Kidney (tissue), 14 donors: ENCODE data around the gene TCF4. TPM values are rescaled to one million over a fixed set of nuclear protein-coding genes. Genes with fewer than 3 reads are reported as not detected.

Experiments used
- DNase-seq, 5 donors: peaks; one replicate each; pipeline ENCODE4 v3.0.0-alpha.2; 2013 to 2020
- FAIRE-seq: peaks from 2 replicates; lab custom pipeline; 2012; peaks lifted over from hg19 to GRCh38; lab: Jason Lieb, UNC
- H3K27ac ChIP-seq, 2 donors: one replicate each; pipeline ENCODE4 v1.7.0; 2013; ENCODE audit warnings: low read depth in 2 of 2, low read length in 2 of 2, inconsistent platforms in 1 of 2
- H3K27me3 ChIP-seq: one replicate; pipeline ENCODE4 v1.7.1; 2013; ENCODE audit warnings: low read length, inconsistent platforms; ENCODE audit not compliant: control insufficient read depth, insufficient read depth
- H3K36me3 ChIP-seq, 3 donors: one replicate each; pipeline versions ENCODE4 v1.7.0 to v1.7.1; 2013; ENCODE audit warnings: low read length in 3 of 3, control low read depth in 1 of 3, inconsistent platforms in 1 of 3; ENCODE audit not compliant: insufficient read depth in 3 of 3, control insufficient read depth in 2 of 3
- H3K4me1 ChIP-seq, 3 donors: one replicate each; pipeline versions ENCODE4 v1.7.0 to v1.7.1; 2013; ENCODE audit warnings: low read length in 3 of 3, inconsistent platforms in 1 of 3, low read depth in 1 of 3; ENCODE audit not compliant: control insufficient read depth in 2 of 3, insufficient read depth in 2 of 3
- H3K4me3 ChIP-seq, 3 donors: one replicate each; pipeline versions ENCODE4 v1.7.0 to v1.8.1; 2013; ENCODE audit warnings: low read length in 3 of 3, control low read depth in 1 of 3, inconsistent platforms in 1 of 3
- H3K9ac ChIP-seq, 3 donors: one replicate each; pipeline versions ENCODE4 v1.7.0 to v1.7.1; 2013; ENCODE audit warnings: low read length in 3 of 3, control low read depth in 1 of 3, inconsistent platforms in 1 of 3
- H3K9me3 ChIP-seq, 3 donors: one replicate each; pipeline versions ENCODE4 v1.7.0 to v1.7.1; 2013; ENCODE audit warnings: low read length in 3 of 3, control low read depth in 1 of 3, inconsistent platforms in 1 of 3; ENCODE audit not compliant: control insufficient read depth in 2 of 3, insufficient read depth in 1 of 3
- CTCF ChIP-seq: IDR thresholded peaks from 3 replicates; pipeline ENCODE4 v1.5.1; 2012; ENCODE audit warnings: mild to moderate bottlenecking, moderate library complexity, borderline replicate concordance; ENCODE audit not compliant: insufficient read depth; ENCODE audit errors: extremely low read depth
- intact Hi-C: fragments of 100-400 bp; cut with DNase I; formaldehyde crosslinking; loops from one replicate; pipeline ENCODE4 v1.11.1; 2022
- polyA plus RNA-seq: library from polyadenylated mRNA; stranded (reverse); fragments of 350-450 nt; fragmentation: Illumina TruSeq; extraction: RNeasy Lipid Tissue Mini Kit (QIAGEN cat#74804); gene quantifications from one replicate; pipeline ENCODE4 v1.2.3, GENCODE V29; 2014; ENCODE audit warnings: low read depth, low replicate concordance; ENCODE audit not compliant: insufficient read depth
- total RNA-seq: library from RNA; stranded (reverse); fragmentation: NEBNext Ultra II Directional; extraction: Animal tissue kit (Norgen Biotek cat#: 25700); gene quantifications from one replicate; pipeline ENCODE4 v1.2.1, GENCODE V29; 2021
- donor health status: control.
- donor health status: control.
- donor health status: control.
- donor health status: control.
- donor health status: control.
- donor health status: DM: yes; HTN: yes; CAD: no.
- donor health status: Normal renal cell carcinoma (clear cell type).

Gene TCF4
- total and polyA plus RNA-seq, 2 donors from 2014 or later = 4.4 to 60.3 TPM

- Histone ChIP-seq H3K27me3 (no peaks in the 10 kb centered on the region), H3K36me3 (no peaks in the 10 kb centered on the region), H3K27ac (peak overlapping the region in 1 of 2 donors; percentile 57), H3K4me1 (no peaks in the 10 kb centered on the region), H3K9ac (no peak overlapping the region), H3K9me3 (no peaks in the 10 kb centered on the region), H3K4me3 (no peak overlapping the region)
- TF ChIP-seq CTCF = no peak
- intact Hi-C loops = no loop called here
- FAIRE-seq = peak; percentile 81
- DNase-seq = peak in 1 of 5 donors; percentile 40
These were observed 259.7 kb downstream of the TCF4 start for GRCh38 chr18:55328301-55328700.

- Histone ChIP-seq H3K27me3 (no peaks in the 10 kb centered on the region), H3K9ac (no peak overlapping the region), H3K27ac (peak overlapping the region in 1 of 2 donors; percentile 24), H3K4me3 (no peak overlapping the region), H3K4me1 (no peaks in the 10 kb centered on the region), H3K36me3 (no peaks in the 10 kb centered on the region), H3K9me3 (no peaks in the 10 kb centered on the region)
- no peak for TF ChIP-seq CTCF
- no peak for FAIRE-seq
- intact Hi-C loops = no loop called here
- DNase-seq = no peak
These were observed 260.5 kb downstream of the TCF4 start for GRCh38 chr18:55327454-55327853.

- H3K9me3 ChIP-seq = no peaks in the 10 kb centered on the region
- FAIRE-seq (no peak), DNase-seq (no peak)
- no peaks in the 10 kb centered on the region for H3K4me1 ChIP-seq
- no peak for TF ChIP-seq CTCF
- no peaks in the 10 kb centered on the region for H3K36me3 ChIP-seq
- H3K27me3 ChIP-seq = no peaks in the 10 kb centered on the region
- no peak overlapping the region for H3K27ac ChIP-seq
- intact Hi-C loops = no loop called here
- no peak overlapping the region for H3K9ac ChIP-seq
- no peak overlapping the region for H3K4me3 ChIP-seq
These were observed 261.9 kb downstream of the TCF4 start for GRCh38 chr18:55326134-55326533.

- Histone ChIP-seq H3K4me1 (peaks cover 0 to 5% (median 0%) of the 10 kb centered on the region in 3 donors), H3K4me3 (no peak overlapping the region), H3K9me3 (no peaks in the 10 kb centered on the region), H3K27me3 (no peaks in the 10 kb centered on the region), H3K36me3 (no peaks in the 10 kb centered on the region), H3K27ac (no peak overlapping the region), H3K9ac (no peak overlapping the region)
- DNase-seq (no peak), FAIRE-seq (no peak)
- TF ChIP-seq CTCF = no peak
- intact Hi-C loops = no loop called here
These were observed 263.8 kb downstream of the TCF4 start for GRCh38 chr18:55324166-55324565.
